Panc1 (cell line): Measurements from ENCODE around the gene MYO5B.
"Not testable (repeated sequence)": the region's sequence is repeated elsewhere in the genome, so short reads cannot be mapped to it uniquely, and the experiment has no call there.

ENCODE experiments used
- POLR2AphosphoS5 ChIP-seq: IDR thresholded peaks from 2 replicates; pipeline ENCODE4 v1.6.1; 2012; ENCODE audit warnings: mild to moderate bottlenecking, low read depth, low read length, moderate library complexity
- TF ChIP-seq, protein P1 (sequence below), 2 experiments: IDR thresholded peaks; 2 replicates each; pipeline ENCODE4 v1.6.1; 2011 to 2012; ENCODE audit warnings: low read depth in 2 of 2, control low read depth in 1 of 2, low read length in 1 of 2, mild to moderate bottlenecking in 1 of 2, moderate library complexity in 1 of 2; ENCODE audit not compliant: insufficient read depth in 1 of 2

DNA sequence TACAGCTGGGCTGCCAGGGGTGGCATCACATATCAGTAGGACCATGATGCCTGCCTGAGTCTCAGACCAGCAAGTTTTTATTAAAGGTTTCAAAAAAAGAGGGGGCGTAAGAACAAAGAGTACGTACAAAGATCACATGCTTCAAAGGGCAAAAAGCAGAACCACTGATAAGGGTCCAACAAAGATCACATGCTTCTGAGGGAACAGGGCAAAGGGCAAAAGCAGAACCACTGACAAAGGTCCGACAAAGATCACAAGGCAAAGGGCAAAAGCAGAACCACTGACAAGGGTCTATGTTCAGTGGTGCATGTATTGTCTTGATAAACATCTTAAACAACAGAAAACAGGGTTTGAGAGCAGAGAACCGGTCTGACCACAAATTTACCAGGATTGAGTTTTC is 25.3 kb upstream of the MYO5B start:
- not testable (repeated sequence) for TF ChIP-seq POLR2AphosphoS5
- TF ChIP-seq, protein P1, sequence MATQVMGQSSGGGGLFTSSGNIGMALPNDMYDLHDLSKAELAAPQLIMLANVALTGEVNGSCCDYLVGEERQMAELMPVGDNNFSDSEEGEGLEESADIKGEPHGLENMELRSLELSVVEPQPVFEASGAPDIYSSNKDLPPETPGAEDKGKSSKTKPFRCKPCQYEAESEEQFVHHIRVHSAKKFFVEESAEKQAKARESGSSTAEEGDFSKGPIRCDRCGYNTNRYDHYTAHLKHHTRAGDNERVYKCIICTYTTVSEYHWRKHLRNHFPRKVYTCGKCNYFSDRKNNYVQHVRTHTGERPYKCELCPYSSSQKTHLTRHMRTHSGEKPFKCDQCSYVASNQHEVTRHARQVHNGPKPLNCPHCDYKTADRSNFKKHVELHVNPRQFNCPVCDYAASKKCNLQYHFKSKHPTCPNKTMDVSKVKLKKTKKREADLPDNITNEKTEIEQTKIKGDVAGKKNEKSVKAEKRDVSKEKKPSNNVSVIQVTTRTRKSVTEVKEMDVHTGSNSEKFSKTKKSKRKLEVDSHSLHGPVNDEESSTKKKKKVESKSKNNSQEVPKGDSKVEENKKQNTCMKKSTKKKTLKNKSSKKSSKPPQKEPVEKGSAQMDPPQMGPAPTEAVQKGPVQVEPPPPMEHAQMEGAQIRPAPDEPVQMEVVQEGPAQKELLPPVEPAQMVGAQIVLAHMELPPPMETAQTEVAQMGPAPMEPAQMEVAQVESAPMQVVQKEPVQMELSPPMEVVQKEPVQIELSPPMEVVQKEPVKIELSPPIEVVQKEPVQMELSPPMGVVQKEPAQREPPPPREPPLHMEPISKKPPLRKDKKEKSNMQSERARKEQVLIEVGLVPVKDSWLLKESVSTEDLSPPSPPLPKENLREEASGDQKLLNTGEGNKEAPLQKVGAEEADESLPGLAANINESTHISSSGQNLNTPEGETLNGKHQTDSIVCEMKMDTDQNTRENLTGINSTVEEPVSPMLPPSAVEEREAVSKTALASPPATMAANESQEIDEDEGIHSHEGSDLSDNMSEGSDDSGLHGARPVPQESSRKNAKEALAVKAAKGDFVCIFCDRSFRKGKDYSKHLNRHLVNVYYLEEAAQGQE (IDR thresholded peaks at IDR 0.05; ENCODE audit: insufficient read depth in 1 of 2, low read depth in 2 of 2, low read length in 1 of 2), result not testable (repeated sequence)
